Measurements from ENCODE around the gene BRSK2.

- TF ChIP-seq ZNF302 (tag by site-specific recombination; IDR thresholded peaks at IDR 0.05; ENCODE audit: low read depth) (no peak), ZNF549 (tag by site-specific recombination; IDR thresholded peaks at IDR 0.05) (no peak), CTCF (tag by site-specific recombination; IDR thresholded peaks at IDR 0.05) (no peak)
Measured at GRCh38 chr11:1486054-1486825, 96.5 kb downstream of the BRSK2 start, which contains the start of gene MOB2.

All from HEK293 (cell line).